Right kidney (tissue), 1 donor: ENCODE results near the gene ACOT8.

Source experiments
- DNase-seq: peaks from one replicate; pipeline ENCODE4 v3.0.0-alpha.2; 2016

ACOT8 gene

GRCh38 chr20:45796337-45797065 is 60.7 kb downstream of the ACOT8 start:
- no peak for DNase-seq

GRCh38 chr20:45792317-45793118 is 64.7 kb downstream of the ACOT8 start:
- DNase-seq: no peak
